ENCODE measurements around the gene GPSM1.
A peak's percentile ranks its signal among the peaks of the same experiment; 100 is the strongest.
"Not testable (repeated sequence)": the region's sequence is repeated elsewhere in the genome, so short reads cannot be mapped to it uniquely, and the experiment has no call there.

Gene GPSM1

DNA sequence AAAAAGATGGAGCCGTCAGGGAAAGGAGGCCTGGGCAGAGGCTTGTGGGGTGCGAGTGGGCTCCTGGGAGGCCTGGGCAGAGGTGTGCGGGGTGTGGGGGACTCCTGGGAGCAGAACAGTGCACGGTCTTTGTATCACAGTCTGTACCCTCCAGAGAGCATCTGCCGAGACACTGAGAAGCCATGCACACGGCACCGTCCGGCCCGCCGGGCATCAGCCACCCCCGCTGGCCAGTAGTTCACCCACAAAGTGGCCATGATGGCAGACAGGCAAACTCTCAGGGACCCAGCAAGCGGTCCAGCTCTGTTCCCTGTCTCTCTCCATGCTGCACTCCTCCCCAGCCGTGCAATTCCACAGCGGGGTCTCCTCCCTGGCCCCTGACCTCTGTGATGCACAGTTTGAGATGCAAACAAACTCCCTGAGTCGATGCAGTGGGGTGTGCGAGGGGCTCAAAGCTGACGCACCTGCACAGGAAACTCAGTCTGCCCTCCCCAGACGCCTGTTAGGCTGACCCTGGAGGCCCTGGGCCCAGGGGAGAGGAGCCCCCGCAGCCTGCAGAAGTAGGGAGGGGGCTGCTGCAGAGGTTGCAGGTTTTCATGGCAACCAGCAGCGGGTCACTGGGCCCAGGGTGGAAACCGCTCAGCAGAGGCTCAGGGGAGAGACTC, 9.1 kb upstream of the GPSM1 start:
- DNase-seq (ENCODE audit: low read depth, low spot score), result no peak

DNA sequence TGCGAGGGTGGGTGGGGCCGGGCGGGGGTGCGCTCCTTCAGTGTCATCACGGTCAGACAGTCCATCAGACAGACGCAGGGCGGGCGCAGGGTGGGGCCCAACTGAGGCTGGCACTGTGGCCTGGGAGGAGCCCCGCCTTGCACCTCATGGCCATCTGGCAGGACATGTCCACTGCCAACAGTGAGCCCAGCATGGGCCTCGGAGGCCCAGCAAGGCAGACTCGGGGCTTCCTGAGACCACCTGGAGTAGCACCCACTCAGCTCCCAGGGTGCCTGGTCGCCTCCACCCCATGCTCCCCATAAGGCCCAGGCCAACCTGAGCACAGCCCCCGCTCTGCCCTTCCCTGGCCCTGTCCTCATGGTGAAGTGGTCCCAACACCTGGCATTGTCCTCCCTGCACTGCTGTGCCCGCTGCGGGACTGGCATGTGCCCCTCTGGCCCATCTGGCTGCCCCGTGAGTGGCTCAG, 8.5 kb upstream of the GPSM1 start:
- DNase-seq (ENCODE audit: low read depth, low spot score), result no peak

DNA sequence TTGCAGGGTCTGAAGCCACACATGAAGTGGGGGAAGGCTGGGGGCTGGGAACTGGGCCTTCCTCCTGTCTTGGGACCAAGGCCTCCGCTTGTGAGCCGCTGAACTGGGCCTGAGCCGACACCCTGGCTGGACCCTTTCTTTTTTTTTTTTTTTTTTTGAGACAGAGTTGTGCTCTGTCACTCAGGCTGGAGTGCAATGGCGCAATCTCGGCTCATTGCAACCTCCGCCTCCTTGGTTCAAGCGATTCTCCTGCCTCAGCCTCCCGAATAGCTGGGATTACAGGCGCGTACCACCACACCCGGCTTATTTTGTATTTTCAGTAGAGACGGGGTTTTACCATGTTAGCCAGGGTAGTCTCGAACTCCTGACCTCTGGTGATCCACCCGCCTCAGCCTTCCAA, 8.1 kb upstream of the GPSM1 start:
- DNase-seq (ENCODE audit: low read depth, low spot score), result not testable (repeated sequence)

DNA sequence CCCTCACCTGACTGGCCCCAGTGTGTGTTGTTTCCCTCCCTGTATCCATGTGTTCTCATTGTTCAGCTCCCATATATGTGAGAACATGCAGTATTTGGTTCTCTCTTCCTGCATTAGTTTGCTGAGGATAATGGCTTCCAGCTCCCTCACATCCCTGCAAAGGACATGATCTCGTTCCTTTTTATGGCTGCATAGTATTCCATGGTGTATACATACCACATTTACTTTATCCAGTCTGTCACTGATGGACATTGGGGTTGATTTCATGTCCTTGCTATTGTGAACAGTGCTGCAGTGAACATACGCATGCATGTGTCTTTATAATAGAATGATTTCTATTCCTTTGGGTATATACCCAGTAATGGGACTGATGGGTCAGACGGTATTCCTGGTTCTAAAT, 7.4 kb upstream of the GPSM1 start:
- DNase-seq (ENCODE audit: low read depth, low spot score), result not testable (repeated sequence)

DNA sequence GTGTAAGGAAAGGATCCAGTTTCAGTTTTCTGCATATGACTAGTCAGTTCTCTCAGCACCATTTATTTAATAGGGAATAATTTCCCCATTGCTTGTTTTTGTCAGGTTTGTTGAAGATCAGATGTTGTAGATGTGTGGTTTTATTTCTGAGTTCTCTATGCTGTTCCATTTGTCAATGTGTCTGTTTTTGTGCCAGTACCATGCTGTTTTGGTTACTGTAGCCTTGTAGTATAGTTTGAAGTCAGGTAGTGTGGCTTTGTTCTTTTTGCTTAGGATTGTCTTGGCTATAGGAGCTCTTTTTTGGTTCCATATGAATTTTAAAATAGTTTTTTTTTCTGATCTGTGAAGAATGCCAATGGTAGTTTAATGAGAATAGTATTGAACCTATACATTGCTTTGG, 6.4 kb upstream of the GPSM1 start:
- not testable (repeated sequence) for DNase-seq (ENCODE audit: low read depth, low spot score)

DNA sequence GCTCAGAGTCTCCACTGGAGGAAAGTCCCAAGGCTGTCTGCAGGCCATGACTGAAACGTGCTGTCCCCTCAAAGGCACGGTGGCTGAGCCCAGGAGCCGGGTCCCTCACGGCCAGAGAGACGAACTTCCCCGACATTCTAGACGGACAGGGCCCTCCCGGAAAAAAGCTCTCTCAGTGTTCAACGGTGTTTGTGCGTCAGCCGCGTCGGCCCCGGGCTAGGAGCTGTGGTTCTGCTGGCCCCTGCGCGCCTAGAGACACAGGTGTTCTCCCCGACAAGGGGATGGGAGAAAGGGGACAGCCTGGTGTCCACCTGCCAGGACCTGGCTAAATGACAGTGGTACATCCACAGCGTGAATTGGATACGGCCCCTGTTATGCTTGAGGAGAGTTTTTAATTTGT, 5.8 kb upstream of the GPSM1 start:
- DNase-seq (ENCODE audit: low read depth, low spot score), result no peak

DNA sequence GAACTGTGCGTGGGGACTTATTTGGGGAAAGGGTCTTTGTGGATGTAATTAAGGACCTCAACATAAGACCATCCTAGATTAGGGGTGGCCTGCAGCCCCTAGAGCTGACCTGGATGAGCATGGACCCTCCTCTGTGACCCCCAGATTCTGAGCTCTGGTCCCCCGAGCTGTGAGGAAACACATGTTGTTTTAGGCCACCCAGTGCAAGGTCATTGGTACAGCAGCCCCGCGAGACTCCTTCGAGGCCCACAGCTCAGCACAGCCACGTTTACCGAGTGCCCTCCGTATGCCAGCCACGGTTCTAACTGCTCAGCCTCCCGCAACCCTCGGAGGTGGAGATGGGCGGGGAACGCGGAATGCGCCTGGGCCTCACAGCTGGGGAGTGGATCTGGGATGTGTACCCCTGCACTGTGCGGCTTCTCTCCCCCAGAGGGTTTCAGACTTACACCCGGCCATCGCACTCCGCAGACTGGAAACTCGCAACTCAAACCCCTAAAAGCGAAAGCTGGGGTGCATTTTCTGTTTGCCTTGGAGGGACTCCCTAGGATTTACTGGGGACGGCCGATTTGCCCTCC, 4.5 kb upstream of the GPSM1 start:
- DNase-seq (ENCODE audit: low read depth, low spot score), result no peak

DNA sequence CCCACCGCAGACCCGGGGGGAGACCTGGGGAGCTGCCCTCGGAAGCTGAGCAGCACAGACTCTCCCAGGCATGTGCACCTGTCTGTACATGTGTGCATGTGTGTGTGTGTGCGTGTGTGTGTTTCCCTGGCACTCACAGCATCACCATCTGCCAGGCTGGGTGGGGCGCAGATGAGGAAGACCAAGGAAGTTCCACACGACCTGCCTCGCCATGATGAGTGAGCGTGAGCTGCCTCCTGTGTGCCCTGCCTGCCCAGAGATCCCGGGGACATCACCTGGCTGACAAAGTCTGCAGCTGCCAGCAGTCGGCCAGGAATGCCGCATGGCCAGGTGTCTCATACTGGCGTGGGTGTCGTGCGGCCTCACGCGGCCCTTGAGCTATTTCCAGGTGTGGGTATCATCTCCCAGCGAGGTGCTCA, 4.0 kb upstream of the GPSM1 start:
- no peak for DNase-seq (ENCODE audit: low read depth, low spot score)

DNA sequence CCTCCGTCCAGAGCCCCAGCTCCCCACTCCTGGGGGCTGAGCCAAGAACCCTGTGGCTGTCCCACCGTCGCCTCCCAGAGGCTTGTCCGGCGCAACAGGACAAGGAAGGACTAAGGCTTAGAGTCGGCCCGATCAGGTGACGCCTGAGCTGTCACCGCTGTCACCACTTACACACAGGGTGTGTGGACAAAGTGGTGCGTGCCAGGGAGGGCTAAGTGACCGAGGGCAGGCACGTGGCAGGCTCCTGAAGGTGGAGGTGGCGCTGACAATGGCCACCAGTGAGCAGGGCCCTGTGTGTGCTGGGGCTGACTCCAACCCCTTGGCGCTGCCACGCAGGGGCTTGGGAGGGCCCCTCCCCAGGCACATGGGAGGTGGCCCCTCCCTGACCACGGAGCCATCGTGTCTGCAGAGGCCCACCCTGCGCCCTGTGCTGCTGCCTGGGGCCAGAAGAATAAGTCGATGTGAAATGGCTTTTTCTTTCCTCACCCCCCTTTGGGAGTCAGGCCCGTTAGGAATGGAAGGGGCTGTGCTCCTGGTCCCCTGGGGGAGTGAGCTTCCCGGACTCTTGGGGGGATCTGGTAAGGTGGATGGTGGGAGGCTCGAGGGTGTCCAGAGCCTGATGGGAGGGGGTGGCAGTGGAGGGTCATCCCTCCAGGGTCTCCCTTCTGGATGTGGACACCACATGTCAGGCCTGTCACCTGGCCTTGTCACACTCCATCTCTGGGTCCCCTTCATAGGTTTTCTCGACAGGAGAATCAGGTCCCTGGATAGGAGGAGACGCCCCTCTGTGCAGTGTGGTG, 2.6 kb upstream of the GPSM1 start:
- no peak for DNase-seq (ENCODE audit: low read depth, low spot score)

DNA sequence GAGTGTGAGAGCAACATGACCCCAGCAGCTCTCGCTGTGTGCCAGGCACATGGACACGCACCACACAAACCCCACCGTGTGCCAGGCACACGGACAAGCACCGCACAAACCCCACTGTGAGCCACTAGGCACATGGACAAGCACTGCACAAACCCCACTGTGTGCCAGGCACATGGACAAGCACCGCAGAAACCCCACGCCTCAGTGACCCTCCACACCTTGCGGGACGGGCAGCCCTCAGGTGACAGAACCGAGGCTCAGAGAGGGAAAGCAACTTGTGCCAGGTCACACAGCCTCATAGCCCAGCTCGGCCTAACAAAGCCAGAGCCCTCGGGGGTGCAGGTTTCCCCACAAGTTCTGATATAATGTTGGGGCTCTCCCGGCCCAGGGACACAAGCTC, 2.0 kb upstream of the GPSM1 start:
- no peak for DNase-seq (ENCODE audit: low read depth, low spot score)

DNA sequence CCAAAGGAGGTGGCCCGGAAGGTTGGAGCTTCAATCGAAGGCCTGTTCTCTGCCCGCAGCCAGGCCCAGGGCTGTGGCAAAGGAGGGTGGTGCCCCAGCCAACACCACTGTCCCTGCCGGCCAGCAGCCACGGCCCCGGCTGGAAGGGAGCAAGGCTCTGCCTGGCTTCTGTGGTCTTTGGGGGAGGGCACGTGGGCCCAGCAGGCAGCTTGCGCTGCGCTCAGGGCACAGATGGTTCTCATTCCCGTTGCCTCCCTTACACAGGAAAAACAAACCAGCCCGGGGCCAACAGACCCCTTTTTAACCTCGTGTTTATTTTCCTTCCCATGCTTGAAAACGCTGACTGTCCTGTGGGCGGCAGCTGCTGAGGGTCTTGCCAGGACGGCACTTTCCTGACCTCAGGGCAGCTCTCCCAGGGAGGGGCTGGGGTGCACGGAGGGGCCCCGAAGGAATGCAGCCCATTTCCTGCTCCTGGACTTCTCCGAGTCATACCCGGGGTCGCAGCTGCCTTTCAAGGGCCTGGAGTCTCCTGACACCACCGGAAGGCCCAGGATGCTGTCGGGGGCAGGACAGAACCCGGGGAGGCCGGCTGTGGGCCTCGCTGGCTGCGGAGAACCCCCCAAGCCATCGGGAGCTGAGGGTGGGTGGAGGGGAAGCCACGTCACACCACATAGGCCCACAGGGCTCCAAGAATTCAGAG, 1.1 kb upstream of the GPSM1 start:
- peak; percentile 95 for DNase-seq (ENCODE audit: low read depth, low spot score)

DNA sequence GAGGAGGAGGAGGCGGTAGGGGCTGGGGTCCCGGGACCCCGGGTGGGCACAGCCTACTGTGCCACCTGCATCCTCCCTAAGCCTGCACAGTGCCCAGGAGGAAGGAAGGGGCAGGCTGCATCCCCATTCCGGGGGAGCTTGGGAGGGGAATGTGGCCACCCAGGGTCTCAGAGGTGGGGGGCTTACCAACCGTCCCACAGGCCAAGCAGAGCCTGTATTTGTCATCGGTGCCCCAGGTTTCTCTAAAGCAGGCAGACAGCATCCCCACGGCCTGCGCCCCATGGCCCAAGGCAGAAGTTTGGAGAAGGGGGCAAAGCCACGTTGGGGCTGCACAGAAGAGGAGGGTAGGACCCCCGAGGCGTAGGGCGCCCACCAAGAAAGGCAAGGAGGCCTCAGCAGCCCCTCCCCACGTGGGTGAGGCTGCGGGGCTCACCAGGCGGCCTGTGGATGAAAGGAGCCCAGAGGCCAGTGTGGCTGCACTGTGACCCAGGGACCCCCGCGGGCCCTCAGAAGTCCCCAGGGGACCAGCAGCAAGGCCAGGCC, 507 bp upstream of the GPSM1 start:
- no peak for DNase-seq (ENCODE audit: low read depth, low spot score)

DNA sequence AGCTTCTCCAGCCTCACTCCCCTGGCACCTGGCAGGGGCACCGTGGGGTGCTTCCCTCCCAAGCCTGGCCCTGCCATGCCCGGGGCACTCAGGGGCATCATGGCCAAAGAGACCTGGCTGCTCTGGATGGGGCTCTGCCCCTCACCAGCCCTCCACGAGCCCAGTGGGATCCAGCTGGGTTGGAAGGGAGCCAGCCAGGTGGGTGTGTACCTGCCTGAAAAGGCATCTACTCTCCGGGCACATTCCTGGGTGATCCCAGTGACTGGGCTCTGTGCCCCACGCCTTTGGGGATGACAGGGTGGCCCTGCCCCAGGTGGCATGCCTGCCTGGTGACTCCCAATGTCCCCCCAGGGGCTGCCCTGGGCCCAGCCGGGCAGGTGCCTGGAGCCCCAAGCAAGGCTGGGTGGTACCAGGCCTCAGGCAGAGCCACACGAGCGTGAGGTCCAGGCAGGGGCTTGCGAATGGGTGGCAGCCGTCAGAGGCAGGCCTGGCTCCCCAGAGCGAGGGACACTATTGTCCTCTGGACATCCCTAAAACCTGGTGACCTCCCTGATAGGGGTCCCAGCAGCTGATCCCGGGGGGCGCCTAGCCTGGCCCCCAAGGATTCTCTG, 777 bp downstream of the GPSM1 start:
- DNase-seq (ENCODE audit: low read depth, low spot score), result no peak

DNA sequence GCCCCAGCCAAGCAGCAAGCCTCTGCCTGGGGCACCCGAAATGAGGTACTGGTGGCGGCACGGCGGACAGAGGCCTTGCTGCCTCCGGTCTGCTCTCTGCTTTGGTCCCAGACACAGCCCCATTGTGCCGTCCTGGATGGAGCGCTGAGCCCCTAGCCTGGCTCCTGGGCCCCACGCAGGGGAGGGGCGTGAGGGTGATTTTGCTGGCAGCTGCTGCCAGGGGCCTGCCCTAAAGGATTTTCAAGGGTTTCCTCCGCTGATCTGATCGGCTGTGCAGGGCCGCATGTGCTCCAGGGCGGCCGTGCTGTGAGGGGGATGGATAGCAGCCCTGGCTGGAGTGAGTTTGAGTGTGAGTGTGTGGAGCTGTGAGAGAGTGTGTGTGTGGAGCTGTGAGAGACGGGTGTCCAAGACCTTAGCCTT, 1.3 kb downstream of the GPSM1 start:
- no peak for DNase-seq (ENCODE audit: low read depth, low spot score)

DNA sequence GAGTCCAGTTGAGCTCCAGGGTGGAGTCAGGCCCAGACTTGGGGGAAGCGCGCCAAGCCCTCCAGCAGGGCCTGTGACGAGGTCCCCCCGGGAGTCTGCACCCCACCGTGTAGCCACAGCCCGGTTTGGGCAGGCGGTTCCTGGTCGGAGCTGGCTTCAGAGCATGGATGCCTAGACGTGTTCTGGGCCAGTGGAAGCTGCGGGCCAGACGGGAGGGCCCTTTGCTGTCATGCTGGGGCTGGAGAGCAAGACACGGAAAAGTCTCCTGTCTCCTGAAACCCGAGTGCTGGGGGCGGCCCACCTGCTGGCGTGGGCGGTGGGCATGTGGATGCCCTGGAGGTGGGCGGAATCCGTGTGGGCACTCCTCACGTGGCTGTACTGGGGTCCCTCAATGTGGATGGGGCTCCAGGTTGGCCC, 1.9 kb downstream of the GPSM1 start:
- DNase-seq (ENCODE audit: low read depth, low spot score), result no peak

DNA sequence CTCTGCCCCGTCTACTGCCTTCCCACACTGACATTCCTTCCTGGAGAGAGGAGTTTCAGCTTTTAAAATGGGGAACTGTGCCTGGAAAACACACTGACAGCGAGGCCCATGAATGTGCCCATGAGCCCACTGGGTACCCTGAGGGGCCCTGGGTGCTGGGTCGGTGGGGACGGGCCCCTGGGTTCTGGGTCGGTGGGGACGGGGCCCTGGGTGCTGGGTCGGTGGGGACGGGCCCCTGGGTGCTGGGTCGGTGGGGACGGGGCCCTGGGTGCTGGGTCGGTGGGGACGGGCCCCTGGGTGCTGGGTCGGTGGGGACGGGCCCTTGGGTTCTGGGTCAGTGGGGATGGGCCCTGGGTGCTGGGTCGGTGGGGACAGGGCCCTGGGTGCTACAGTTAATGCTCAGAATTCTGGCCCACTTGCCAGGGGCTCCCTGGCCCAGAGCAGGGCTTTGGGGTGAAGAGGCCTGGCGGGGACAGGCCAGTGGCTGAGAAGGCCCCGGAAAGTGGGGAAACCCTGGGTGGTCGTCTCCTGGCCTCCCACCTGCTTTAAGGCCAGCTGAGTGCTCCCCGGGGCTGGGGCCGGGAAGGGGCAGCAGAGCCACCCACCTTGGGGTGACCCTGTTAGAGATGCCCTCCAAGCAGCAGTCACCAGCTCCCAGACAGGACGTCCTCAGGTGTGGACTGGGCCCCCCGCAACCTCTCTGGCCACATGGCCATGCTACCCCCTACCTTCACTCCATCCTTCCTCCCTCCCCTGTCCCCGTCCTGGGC, 2.5 kb downstream of the GPSM1 start:
- no peak for DNase-seq (ENCODE audit: low read depth, low spot score)

DNA sequence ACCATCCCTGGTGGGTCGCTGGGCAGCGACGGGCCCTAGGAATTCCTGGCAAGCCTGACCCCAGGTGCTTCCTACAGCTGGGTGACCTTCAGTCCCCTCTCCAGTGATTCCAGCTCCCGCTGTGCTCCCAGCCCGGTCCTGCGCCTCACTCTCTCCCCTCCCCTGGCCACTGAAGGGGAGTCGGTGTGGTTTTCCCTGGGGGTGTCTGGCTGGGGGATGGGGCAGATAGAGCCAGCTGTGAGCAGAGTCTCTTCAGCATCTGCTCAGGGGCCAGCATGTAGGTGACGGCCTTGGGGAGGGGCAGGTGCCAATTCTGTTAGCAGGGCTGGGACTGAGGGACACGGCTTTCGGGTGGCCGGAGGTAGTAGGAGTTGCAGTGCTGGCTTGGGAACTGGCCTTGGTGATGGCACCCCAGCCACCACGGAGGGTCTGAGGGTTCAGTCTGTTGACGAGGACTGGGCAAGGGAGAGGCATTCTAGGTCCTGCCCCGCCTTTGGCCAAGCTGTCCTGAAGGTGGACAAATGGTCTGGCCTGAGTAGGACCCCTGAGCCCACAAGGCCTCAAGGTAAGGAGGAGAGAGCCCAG, 3.2 kb downstream of the GPSM1 start:
- no peak for DNase-seq (ENCODE audit: low read depth, low spot score)

DNA sequence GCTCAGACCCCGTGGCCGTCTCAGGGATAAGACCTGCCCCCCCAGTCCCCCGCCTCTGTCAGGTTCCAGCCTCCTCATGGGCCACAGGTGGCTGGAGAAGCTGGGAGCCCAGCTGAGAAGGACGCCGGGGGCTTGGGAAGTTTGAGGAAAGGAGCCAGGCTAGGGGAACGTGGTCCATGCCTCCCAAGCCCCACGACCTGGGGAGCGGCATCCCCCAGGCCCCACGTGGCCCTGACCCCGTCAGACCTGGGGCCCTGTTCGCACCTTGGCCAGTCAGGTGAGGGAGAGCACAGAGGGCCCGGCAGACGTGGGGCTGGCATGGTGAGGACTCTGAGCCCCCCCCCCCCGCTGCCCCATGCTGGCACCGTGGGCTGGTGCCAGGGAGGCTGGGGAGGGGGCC, 3.7 kb downstream of the GPSM1 start:
- DNase-seq (ENCODE audit: low read depth, low spot score), result no peak

DNA sequence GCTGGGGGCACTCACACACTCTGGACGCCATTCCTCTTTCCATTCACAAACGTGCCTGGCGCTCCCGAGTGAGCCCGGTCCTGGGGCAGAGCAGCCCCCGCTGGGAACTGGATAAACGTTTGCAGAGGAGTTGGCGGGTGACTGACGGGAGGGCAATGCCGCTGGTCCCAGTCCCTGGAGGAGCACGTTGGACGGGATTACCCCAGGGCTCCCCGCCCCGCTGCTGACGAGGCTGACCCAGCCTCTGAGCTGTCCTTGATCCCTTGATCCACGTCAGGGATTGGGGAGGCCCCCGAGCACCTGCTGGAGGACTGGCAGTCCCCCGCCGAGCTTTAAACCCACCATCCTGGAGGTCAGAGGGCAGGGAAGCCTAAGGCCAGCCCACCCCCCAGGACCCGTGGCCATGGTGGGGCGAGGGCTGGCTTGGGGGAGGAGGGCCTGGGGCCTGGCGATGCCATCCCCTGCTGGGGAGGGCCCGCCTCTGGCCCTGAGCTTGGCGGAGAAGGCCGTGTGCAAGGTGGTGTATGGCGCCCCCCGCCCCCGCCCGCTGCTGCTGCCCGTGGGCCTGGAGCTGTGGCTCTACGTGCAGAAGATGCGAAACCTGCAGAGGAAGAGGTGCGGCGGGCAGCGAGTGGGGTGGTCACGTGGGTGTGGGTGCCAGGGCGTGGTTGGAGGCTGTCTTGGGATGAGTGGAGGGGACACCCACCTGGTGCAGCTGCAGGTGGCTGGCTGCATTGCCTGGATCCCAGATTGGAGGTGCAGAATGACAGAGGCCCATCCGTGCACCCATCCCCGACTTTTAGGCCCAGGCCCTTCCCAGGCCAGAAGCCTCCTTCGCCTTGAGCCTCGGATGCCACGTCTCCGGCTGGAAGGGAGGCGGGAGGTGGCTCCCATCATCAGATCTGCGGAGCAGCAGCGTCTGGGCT, 4.5 kb downstream of the GPSM1 start:
- no peak for DNase-seq (ENCODE audit: low read depth, low spot score)

Measured in smooth muscle cell of the brain vasculature (primary cell).